GM13976 (cell line): ENCODE measurements around the gene CRB2.

Experiments used
- DNase-seq: peaks from one replicate; pipeline ENCODE4 v3.0.0; 2012; ENCODE audit warnings: low spot score
- in situ Hi-C: fragments of 300-500 bp; cut with MboI; formaldehyde crosslinking; loops from one replicate; pipeline ENCODE4 v1.12.0; 2022; ENCODE audit warnings: low sequenced_read_pairs, mixed read lengths, inconsistent platforms; ENCODE audit not compliant: unreplicated experiment
- TF ChIP-seq, protein P1 (sequence below): IDR thresholded peaks from 2 replicates; pipeline ENCODE4 v1.5.1; 2012; ENCODE audit warnings: borderline replicate concordance, mild to moderate bottlenecking; ENCODE audit not compliant: insufficient read depth; ENCODE audit errors: extremely low read depth, missing control alignments, control extremely low read depth

The CRB2 gene

GRCh38 chr9:123407217-123407851, 51.3 kb downstream of the CRB2 start:
- TF ChIP-seq, protein P1, sequence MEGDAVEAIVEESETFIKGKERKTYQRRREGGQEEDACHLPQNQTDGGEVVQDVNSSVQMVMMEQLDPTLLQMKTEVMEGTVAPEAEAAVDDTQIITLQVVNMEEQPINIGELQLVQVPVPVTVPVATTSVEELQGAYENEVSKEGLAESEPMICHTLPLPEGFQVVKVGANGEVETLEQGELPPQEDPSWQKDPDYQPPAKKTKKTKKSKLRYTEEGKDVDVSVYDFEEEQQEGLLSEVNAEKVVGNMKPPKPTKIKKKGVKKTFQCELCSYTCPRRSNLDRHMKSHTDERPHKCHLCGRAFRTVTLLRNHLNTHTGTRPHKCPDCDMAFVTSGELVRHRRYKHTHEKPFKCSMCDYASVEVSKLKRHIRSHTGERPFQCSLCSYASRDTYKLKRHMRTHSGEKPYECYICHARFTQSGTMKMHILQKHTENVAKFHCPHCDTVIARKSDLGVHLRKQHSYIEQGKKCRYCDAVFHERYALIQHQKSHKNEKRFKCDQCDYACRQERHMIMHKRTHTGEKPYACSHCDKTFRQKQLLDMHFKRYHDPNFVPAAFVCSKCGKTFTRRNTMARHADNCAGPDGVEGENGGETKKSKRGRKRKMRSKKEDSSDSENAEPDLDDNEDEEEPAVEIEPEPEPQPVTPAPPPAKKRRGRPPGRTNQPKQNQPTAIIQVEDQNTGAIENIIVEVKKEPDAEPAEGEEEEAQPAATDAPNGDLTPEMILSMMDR, result no peak
- in situ Hi-C loops, result no loop called here
- no peak for DNase-seq

DNA sequence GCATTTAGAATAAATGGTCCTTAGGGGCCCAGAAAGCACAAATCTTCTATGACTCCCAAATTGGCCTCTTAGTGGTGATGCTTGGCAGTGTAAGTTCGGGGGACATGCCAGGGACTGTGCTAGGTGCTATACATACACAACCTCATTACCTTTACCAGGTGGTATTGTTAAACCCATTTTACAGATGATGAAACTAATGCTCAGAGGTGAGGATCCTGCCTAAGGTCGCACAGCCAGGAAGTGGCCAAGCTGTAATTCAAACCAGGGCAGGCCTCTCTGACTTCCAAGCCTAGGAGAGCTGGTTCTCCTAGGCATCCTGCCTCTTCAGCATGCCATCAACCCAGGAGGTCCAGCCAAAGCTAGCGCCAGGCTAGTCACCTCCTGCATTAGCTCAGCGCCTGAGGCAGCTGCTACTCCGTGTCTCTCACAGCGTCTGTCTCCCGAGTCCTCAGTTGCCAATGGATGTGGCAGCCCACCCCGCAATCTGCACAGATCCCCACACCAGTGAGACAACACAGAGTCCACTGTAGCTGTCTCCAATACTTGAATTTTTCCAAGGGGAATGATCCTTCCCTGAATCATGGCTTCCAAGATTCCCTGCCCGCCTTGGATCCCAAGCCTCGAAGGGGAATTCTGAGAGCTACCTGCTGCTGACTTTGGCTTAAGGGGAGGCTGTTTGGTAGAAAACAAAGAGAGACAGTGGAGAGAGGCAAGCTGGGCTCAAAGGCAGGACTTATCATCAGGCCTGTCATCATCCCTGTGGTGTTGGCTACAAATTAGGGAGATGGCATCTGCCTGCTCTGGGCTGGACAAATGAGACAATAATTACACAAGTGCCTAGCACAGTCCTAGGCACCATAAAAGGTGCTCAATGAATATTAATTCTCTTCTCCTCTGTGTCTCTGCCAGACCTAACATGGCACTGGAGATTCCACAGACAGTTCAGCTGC, 52.6 kb downstream of the CRB2 start:
- DNase-seq, result no peak
- TF ChIP-seq, protein P1, result no peak
- in situ Hi-C loops, result no loop called here

DNA sequence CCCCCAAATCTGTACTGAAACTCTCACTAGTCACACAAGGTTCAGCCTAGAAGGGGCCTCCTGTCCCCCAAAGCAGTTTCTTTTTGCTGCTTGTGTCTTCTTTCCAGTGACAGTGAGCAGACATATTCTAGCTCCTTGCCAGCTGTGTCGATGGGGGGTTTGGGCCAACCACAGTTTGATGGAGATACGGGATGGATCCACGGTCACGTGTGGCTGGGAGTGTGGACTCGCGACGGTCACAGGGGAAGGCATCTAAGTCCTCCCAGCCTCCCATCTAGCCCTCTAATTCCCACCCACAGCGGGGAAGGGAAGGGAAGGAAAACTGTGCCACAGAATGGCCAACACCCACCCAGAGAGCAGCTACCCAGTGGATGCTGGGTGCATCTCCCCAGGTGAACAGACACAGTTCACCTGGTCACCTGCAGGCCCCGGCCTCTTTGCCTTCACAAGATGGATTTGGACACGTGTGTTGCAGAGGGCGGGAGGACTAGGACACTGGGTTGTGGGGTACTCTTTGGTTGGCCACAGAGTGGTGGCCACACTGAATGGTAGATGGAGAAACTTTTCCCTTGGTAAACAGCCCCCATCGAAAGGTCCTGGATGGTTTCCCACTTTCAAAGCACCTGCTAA, 54.4 kb downstream of the CRB2 start:
- TF ChIP-seq, protein P1, result no peak
- no peak for DNase-seq
- in situ Hi-C loops, result no loop called here

GRCh38 chr9:123411191-123411590, 55.2 kb downstream of the CRB2 start:
- in situ Hi-C loops, result no loop called here
- no peak for DNase-seq

DNA sequence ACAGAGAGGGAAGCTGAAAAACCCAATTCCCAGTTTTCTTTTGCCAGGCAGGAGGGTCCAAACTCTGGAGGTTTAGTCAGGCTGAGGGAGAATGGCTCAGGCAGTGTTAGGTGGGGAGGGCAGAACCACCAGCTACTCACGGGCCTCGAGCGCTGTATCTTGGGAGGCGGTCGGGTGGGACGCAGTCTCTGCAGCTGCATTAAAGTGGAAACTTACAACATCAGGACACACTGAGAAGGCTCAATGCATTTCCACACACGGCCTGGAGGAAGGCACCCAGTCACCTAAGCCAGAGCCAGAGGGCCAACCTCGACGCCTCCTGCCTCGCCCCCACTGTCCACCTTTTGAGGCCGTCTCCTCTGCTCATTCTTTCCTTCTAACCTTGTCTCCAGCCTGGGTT, 55.6 kb downstream of the CRB2 start:
- DNase-seq, result no peak
- in situ Hi-C loops, result no loop called here
- TF ChIP-seq, protein P1, result no peak

More at GRCh38 chr9:123411191-123411590, 55.2 kb downstream of the CRB2 start:
- TF ChIP-seq, protein P1, result no peak

DNA sequence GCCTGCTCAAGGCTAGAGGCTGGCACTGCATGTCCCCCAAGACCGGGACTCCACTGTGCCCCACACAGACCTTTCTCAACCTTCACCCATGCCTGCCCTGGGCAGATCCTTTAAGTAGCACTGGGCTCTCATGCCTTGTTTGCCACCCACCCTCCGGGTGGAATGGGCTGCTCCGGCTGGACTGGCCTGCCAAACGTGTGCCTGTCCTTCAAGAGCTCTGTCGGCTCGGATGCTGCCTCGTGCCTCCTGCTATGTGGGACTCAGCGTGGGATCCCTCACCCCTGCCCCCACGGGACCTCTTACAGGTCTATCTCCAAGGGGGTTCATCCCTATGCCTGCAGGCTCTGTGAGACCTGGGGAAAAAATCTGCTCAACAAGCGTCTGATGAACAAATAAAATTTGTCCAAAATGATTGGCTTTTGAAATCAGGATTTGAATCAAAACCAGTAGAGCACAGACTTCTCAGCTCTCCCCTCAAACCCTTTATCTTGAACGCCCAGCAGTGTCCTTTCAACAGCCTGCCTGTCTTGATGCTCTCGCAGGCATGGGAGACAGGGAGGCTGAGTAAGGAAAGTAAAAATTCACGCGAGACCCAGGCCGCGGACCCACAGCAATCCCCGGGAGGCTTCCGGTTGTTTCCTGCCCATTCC, 56.3 kb downstream of the CRB2 start:
- no peak for DNase-seq
- TF ChIP-seq, protein P1, result no peak
- in situ Hi-C loops, result no loop called here
